ENCODE results near the gene HIRA. TPM values are rescaled to one million over a fixed set of nuclear protein-coding genes. Genes with fewer than 3 reads are reported as not detected.

Gene HIRA
- total RNA-seq, 1 donor from 2014 or later, result 7.3 TPM

GRCh38 chr22:19361501-19362103 is 69.9 kb downstream of the HIRA start:
- H3K36me3 ChIP-seq (ENCODE audit: control insufficient read depth in 3 of 3, insufficient read depth in 3 of 3, low read length in 3 of 3), result peaks cover 46 to 69% (median 60%) of the 10 kb centered on the region in 3 donors
- no peaks in the 10 kb centered on the region for H3K27me3 ChIP-seq (ENCODE audit: control insufficient read depth in 3 of 3, insufficient read depth in 3 of 3, low read length in 3 of 3)
- H3K9me3 ChIP-seq (ENCODE audit: control insufficient read depth in 3 of 3, low read length in 3 of 3), result no peaks in the 10 kb centered on the region
- no peak overlapping the region for H3K27ac ChIP-seq (ENCODE audit: low read depth, low read length)
- H3K4me1 ChIP-seq (ENCODE audit: control insufficient read depth in 3 of 3, insufficient read depth in 3 of 3, low read length in 3 of 3), result no peaks in the 10 kb centered on the region
- no peak overlapping the region for H3K4me3 ChIP-seq (ENCODE audit: low read length in 3 of 3)
- H3K9ac ChIP-seq (ENCODE audit: low read depth in 1 of 3, low read length in 3 of 3), result no peak overlapping the region

GRCh38 chr22:19360862-19361261 is 70.7 kb downstream of the HIRA start:
- no peak overlapping the region for H3K4me3 ChIP-seq (ENCODE audit: low read length in 3 of 3)
- no peaks in the 10 kb centered on the region for H3K27me3 ChIP-seq (ENCODE audit: control insufficient read depth in 3 of 3, insufficient read depth in 3 of 3, low read length in 3 of 3)
- H3K9me3 ChIP-seq (ENCODE audit: control insufficient read depth in 3 of 3, low read length in 3 of 3), result no peaks in the 10 kb centered on the region
- H3K36me3 ChIP-seq (ENCODE audit: control insufficient read depth in 3 of 3, insufficient read depth in 3 of 3, low read length in 3 of 3), result peaks cover 54 to 76% (median 68%) of the 10 kb centered on the region in 3 donors
- H3K9ac ChIP-seq (ENCODE audit: low read depth in 1 of 3, low read length in 3 of 3), result no peak overlapping the region
- no peaks in the 10 kb centered on the region for H3K4me1 ChIP-seq (ENCODE audit: control insufficient read depth in 3 of 3, insufficient read depth in 3 of 3, low read length in 3 of 3)
- H3K27ac ChIP-seq (ENCODE audit: low read depth, low read length), result no peak overlapping the region

DNA sequence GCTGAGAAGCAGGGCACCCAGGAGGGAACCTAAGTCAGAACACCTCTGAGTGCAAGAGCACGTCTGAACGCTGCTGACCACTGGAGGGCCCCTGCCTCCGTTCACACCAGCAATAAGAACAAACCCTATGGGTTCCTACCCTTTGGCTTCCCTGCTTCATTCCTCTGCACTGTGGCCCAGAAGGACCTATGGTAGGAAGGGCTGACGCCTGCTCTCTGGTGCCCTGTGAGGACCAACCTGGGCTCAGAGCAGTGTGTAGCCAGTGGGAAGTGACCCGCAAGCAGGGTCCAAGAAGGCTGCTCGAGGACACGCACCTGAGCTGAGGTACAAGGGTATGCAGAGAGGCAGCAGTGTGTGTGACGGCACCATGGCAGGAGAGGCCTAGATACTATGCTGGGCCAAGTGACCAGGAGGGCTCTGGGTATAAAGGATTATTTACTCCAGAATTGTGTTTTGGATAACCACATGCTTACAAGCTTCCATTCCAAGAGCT is 71.2 kb downstream of the HIRA start:
- no peak overlapping the region for H3K9ac ChIP-seq (ENCODE audit: low read depth in 1 of 3, low read length in 3 of 3)
- H3K27me3 ChIP-seq (ENCODE audit: control insufficient read depth in 3 of 3, insufficient read depth in 3 of 3, low read length in 3 of 3), result no peaks in the 10 kb centered on the region
- H3K36me3 ChIP-seq (ENCODE audit: control insufficient read depth in 3 of 3, insufficient read depth in 3 of 3, low read length in 3 of 3), result peaks cover 59 to 77% (median 68%) of the 10 kb centered on the region in 3 donors
- H3K4me1 ChIP-seq (ENCODE audit: control insufficient read depth in 3 of 3, insufficient read depth in 3 of 3, low read length in 3 of 3), result no peaks in the 10 kb centered on the region
- no peak overlapping the region for H3K4me3 ChIP-seq (ENCODE audit: low read length in 3 of 3)
- no peaks in the 10 kb centered on the region for H3K9me3 ChIP-seq (ENCODE audit: control insufficient read depth in 3 of 3, low read length in 3 of 3)
- no peak overlapping the region for H3K27ac ChIP-seq (ENCODE audit: low read depth, low read length)

GRCh38 chr22:19359554-19360299 is 71.8 kb downstream of the HIRA start:
- Histone ChIP-seq H3K27me3 (ENCODE audit: control insufficient read depth in 3 of 3, insufficient read depth in 3 of 3, low read length in 3 of 3) (no peaks in the 10 kb centered on the region), H3K9me3 (ENCODE audit: control insufficient read depth in 3 of 3, low read length in 3 of 3) (no peaks in the 10 kb centered on the region), H3K27ac (ENCODE audit: low read depth, low read length) (no peak overlapping the region), H3K36me3 (ENCODE audit: control insufficient read depth in 3 of 3, insufficient read depth in 3 of 3, low read length in 3 of 3) (peaks cover 60 to 77% (median 69%) of the 10 kb centered on the region in 3 donors), H3K9ac (ENCODE audit: low read depth in 1 of 3, low read length in 3 of 3) (no peak overlapping the region), H3K4me3 (ENCODE audit: low read length in 3 of 3) (no peak overlapping the region), H3K4me1 (ENCODE audit: control insufficient read depth in 3 of 3, insufficient read depth in 3 of 3, low read length in 3 of 3) (no peaks in the 10 kb centered on the region)

DNA sequence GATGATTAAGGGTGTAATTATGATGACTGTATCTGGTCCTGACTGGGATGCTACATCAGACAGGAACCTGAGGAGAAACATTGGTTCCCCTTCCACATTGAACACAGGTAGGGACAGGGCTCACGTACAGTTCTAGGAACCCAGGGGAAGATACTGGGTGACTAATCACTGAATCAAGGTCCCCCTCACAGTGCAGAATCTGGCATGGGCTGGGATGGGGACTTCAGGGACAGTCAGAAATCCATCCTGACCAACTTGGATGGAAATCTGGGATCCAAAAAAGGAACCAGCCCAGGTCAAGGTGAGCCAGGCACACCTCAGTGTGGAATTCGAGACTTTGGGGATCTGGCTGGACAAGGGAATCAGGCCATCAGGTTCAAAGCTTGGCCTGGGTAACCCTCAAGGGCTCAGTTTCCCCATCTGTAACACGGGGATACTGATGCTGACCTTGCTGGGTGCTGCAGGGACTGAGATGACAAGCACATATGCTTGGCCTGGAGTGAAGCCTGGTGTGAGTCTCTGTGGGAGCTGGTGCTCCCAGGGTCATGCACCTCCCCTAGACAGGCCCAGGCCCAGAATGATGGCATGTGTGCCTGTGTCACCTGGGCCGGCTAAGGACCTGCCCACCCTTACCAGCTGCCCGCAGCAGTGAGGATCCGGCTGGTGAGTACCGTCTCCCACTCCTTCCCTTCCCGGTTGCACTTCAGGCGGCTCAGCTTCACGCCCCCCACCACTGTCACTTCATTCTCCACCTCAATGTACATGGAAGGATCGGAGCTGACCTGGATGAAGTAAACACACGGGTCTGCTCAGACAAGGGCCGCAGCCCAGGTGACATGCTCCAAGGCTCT is 72.6 kb downstream of the HIRA start:
- Histone ChIP-seq H3K4me3 (ENCODE audit: low read length in 3 of 3) (no peak overlapping the region), H3K36me3 (ENCODE audit: control insufficient read depth in 3 of 3, insufficient read depth in 3 of 3, low read length in 3 of 3) (peaks cover 63 to 75% (median 71%) of the 10 kb centered on the region in 3 donors), H3K9me3 (ENCODE audit: control insufficient read depth in 3 of 3, low read length in 3 of 3) (no peaks in the 10 kb centered on the region), H3K9ac (ENCODE audit: low read depth in 1 of 3, low read length in 3 of 3) (no peak overlapping the region), H3K27ac (ENCODE audit: low read depth, low read length) (no peak overlapping the region), H3K27me3 (ENCODE audit: control insufficient read depth in 3 of 3, insufficient read depth in 3 of 3, low read length in 3 of 3) (no peaks in the 10 kb centered on the region), H3K4me1 (ENCODE audit: control insufficient read depth in 3 of 3, insufficient read depth in 3 of 3, low read length in 3 of 3) (peaks cover 0 to 1% (median 0%) of the 10 kb centered on the region in 3 donors)

DNA sequence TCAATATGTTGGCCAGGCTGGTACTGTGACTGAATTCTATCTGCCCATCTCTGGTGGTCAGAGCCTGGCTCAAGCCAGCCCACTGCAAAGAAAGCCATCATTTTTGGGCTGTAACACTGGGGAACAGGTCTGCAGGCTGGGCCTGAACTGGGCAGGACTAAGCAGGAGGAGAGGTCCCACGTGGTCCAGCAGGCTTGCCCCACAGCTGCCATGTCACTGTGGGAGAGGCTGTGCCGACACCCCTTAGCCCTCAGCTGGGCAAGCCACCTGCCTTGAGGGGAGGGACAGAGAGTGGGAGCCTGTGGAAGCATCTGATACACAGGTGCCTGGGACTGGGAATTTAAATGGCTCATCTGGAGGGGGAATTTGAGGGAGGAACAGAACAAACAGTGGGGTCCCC is 73.3 kb downstream of the HIRA start:
- Histone ChIP-seq H3K27ac (ENCODE audit: low read depth, low read length) (no peak overlapping the region), H3K36me3 (ENCODE audit: control insufficient read depth in 3 of 3, insufficient read depth in 3 of 3, low read length in 3 of 3) (peaks cover 70 to 78% (median 76%) of the 10 kb centered on the region in 3 donors), H3K9ac (ENCODE audit: low read depth in 1 of 3, low read length in 3 of 3) (no peak overlapping the region)

DNA sequence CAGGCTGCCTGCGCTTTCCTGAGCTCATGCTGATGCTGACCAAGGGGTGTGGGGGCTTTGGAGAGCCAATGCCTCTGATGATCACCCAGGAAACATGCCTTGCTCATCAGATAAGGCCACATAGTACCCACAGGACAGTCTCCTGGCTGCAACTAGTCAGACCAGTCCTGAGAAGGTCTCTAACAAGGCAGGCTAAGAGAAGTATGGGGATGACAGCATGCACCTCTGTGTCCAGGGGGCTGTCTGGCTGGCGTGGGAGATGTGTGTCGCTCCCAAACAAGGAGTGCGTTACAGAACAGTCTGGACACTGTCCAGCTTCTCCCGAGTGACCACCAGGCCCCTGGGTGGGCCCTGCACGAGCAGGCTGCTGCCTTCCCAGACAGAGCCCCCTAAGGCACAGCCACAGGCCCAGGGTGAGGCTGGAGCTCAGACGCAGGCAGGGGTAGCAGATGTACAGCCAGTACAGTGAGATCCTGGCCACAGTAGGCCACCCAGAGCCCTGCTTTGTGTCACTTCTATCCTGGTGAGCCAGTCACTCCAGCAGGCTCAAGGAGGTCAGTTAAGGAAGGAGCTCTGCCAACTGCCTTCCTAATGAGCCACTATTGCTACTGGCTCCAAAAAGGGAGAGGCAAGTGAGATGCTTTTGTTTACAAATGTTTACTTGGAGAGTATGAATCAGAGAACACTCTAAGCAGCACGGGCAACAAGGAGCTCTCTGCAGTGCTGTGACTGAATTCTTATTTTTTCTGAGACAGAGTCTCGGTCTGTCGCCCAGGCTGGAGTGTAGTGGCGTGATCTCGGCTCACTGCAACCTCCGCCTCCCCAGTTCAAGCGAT is 74.0 kb downstream of the HIRA start:
- Histone ChIP-seq H3K27ac (ENCODE audit: low read depth, low read length) (no peak overlapping the region), H3K9ac (ENCODE audit: low read depth in 1 of 3, low read length in 3 of 3) (peak overlapping the region in 1 of 3 donors; percentile 25), H3K27me3 (ENCODE audit: control insufficient read depth in 3 of 3, insufficient read depth in 3 of 3, low read length in 3 of 3) (no peaks in the 10 kb centered on the region), H3K9me3 (ENCODE audit: control insufficient read depth in 3 of 3, low read length in 3 of 3) (no peaks in the 10 kb centered on the region), H3K4me3 (ENCODE audit: low read length in 3 of 3) (no peak overlapping the region), H3K4me1 (ENCODE audit: control insufficient read depth in 3 of 3, insufficient read depth in 3 of 3, low read length in 3 of 3) (peaks cover 3 to 12% (median 11%) of the 10 kb centered on the region in 3 donors), H3K36me3 (ENCODE audit: control insufficient read depth in 3 of 3, insufficient read depth in 3 of 3, low read length in 3 of 3) (peaks cover 77 to 84% (median 82%) of the 10 kb centered on the region in 3 donors)

More for the DNA sequence above, 73.3 kb downstream of the HIRA start:
- Histone ChIP-seq H3K4me3 (ENCODE audit: low read length in 3 of 3) (no peak overlapping the region), H3K9me3 (ENCODE audit: control insufficient read depth in 3 of 3, low read length in 3 of 3) (no peaks in the 10 kb centered on the region), H3K27me3 (ENCODE audit: control insufficient read depth in 3 of 3, insufficient read depth in 3 of 3, low read length in 3 of 3) (no peaks in the 10 kb centered on the region), H3K4me1 (ENCODE audit: control insufficient read depth in 3 of 3, insufficient read depth in 3 of 3, low read length in 3 of 3) (peaks cover 2 to 8% (median 6%) of the 10 kb centered on the region in 3 donors)

DNA sequence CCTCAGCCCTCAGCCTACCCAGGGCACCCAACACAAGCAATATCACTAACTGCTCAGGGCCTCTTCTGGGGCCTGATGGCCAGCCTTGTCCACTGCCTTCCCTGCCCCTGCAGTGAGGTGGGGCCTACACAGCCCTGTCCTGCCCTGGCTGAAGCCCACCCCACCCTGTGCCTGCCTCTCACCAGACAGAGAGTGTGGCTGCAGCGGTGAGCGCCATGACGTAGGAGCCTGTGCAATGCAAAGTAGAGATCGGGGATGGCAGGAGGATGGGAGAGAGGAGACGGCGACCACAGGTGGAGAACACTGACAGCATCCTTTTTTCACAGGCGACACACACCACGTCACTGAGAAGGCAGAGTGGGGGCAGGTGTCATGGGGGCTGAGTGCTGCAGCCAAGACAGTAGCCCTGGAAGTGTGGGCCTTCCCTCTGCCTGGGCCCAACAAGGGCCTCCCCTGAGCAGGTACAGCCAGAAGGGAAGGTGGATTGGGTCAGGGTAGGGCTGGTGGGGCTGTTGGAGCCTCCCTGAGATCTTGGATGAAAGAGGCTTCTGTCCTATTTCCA is 74.7 kb downstream of the HIRA start:
- Histone ChIP-seq H3K36me3 (ENCODE audit: control insufficient read depth in 3 of 3, insufficient read depth in 3 of 3, low read length in 3 of 3) (peaks cover 78 to 87% (median 85%) of the 10 kb centered on the region in 3 donors), H3K9me3 (ENCODE audit: control insufficient read depth in 3 of 3, low read length in 3 of 3) (no peaks in the 10 kb centered on the region), H3K9ac (ENCODE audit: low read depth in 1 of 3, low read length in 3 of 3) (peak overlapping the region in 1 of 3 donors; percentile 25), H3K4me3 (ENCODE audit: low read length in 3 of 3) (no peak overlapping the region), H3K27ac (ENCODE audit: low read depth, low read length) (no peak overlapping the region), H3K4me1 (ENCODE audit: control insufficient read depth in 3 of 3, insufficient read depth in 3 of 3, low read length in 3 of 3) (peaks cover 3 to 12% (median 11%) of the 10 kb centered on the region in 3 donors), H3K27me3 (ENCODE audit: control insufficient read depth in 3 of 3, insufficient read depth in 3 of 3, low read length in 3 of 3) (no peaks in the 10 kb centered on the region)

All from skeletal muscle tissue (tissue), 4 donors.